ENCODE measurements around the gene GPD2. TPM values are rescaled to one million over a fixed set of nuclear protein-coding genes. Genes with fewer than 3 reads are reported as not detected.

Gene GPD2
- polyA plus RNA-seq, 1 donor (not counting 4 experiments of a cell fraction or from before 2014, with no cell fraction given): 27.6 TPM

GRCh38 chr2:156565066-156565710 is 129.0 kb downstream of the GPD2 start:
- TF ChIP-seq EZH2 (IDR thresholded peaks at IDR 0.05; ENCODE audit: low read length): no peak
- TF ChIP-seq CTCF (optimal IDR thresholded peaks at IDR 0.05 in 1 of 3, IDR thresholded peaks at IDR 0.05 in 1 of 3, conservative IDR thresholded peaks at IDR 0.05 in 1 of 3; ENCODE audit: extremely low read depth in 1 of 3, insufficient read depth in 2 of 3, low read length in 3 of 3): no peak
- H4K20me1 ChIP-seq (ENCODE audit: control insufficient read depth, extremely low read depth, insufficient read depth, low read length): no peaks in the 10 kb centered on the region
- H3K9me3 ChIP-seq (ENCODE audit: control insufficient read depth, low read depth, low read length): no peaks in the 10 kb centered on the region
- no peaks in the 10 kb centered on the region for H3K4me1 ChIP-seq (ENCODE audit: control insufficient read depth, extremely low read depth, insufficient read depth, low read length)
- no peak overlapping the region for H2AFZ ChIP-seq (ENCODE audit: control insufficient read depth, low read length)
- DNase-seq (ENCODE audit: low read depth, low spot score) (no peak), FAIRE-seq (no peak)
- peaks cover 1 to 9% of the 10 kb centered on the region in 2 experiments for H3K36me3 ChIP-seq (ENCODE audit: control insufficient read depth in 2 of 2, extremely low read depth in 1 of 2, insufficient read depth in 2 of 2, low read length in 2 of 2)
- dilution Hi-C loops (cut with MboI; ENCODE audit: extremely low pct_ligation_motif_present, low sequenced_read_pairs): no loop called here
- H3K27ac ChIP-seq (ENCODE audit: control insufficient read depth, insufficient read depth, low read length): no peak overlapping the region
- no peaks in the 10 kb centered on the region for H3K9me1 ChIP-seq (ENCODE audit: control insufficient read depth, extremely low read depth, insufficient read depth, low read length)
- H3K4me3 ChIP-seq (ENCODE audit: control insufficient read depth in 2 of 3, extremely low read depth in 1 of 3, insufficient read depth in 2 of 3, low read depth in 1 of 3, low read length in 3 of 3): no peak overlapping the region
- H3K27me3 ChIP-seq (ENCODE audit: control insufficient read depth, extremely low read depth, insufficient read depth, low read length): no peaks in the 10 kb centered on the region
- no peak overlapping the region for H3K4me2 ChIP-seq (ENCODE audit: control insufficient read depth, extremely low read depth, insufficient read depth, low read depth, low read length)
- no peaks in the 10 kb centered on the region for H3K79me2 ChIP-seq (ENCODE audit: control insufficient read depth, insufficient read depth, low read length)
- no peak overlapping the region for H3K9ac ChIP-seq (ENCODE audit: control insufficient read depth, extremely low read depth, insufficient read depth, low read length)

GRCh38 chr2:156573710-156574109 is 137.5 kb downstream of the GPD2 start:
- Histone ChIP-seq H3K9ac (ENCODE audit: control insufficient read depth, extremely low read depth, insufficient read depth, low read length) (no peak overlapping the region), H3K27me3 (ENCODE audit: control insufficient read depth, extremely low read depth, insufficient read depth, low read length) (no peaks in the 10 kb centered on the region), H3K79me2 (ENCODE audit: control insufficient read depth, insufficient read depth, low read length) (no peaks in the 10 kb centered on the region), H3K9me1 (ENCODE audit: control insufficient read depth, extremely low read depth, insufficient read depth, low read length) (no peaks in the 10 kb centered on the region), H3K4me1 (ENCODE audit: control insufficient read depth, extremely low read depth, insufficient read depth, low read length) (no peaks in the 10 kb centered on the region), H3K4me2 (ENCODE audit: control insufficient read depth, extremely low read depth, insufficient read depth, low read depth, low read length) (no peak overlapping the region), H3K27ac (ENCODE audit: control insufficient read depth, insufficient read depth, low read length) (no peak overlapping the region), H3K36me3 (ENCODE audit: control insufficient read depth in 2 of 2, extremely low read depth in 1 of 2, insufficient read depth in 2 of 2, low read length in 2 of 2) (peaks cover 3 to 9% of the 10 kb centered on the region in 2 experiments), H2AFZ (ENCODE audit: control insufficient read depth, low read length) (no peak overlapping the region), H4K20me1 (ENCODE audit: control insufficient read depth, extremely low read depth, insufficient read depth, low read length) (no peaks in the 10 kb centered on the region), H3K9me3 (ENCODE audit: control insufficient read depth, low read depth, low read length) (no peaks in the 10 kb centered on the region), H3K4me3 (ENCODE audit: control insufficient read depth in 2 of 3, extremely low read depth in 1 of 3, insufficient read depth in 2 of 3, low read depth in 1 of 3, low read length in 3 of 3) (no peak overlapping the region)
- DNase-seq (ENCODE audit: low read depth, low spot score): no peak
- no peak for FAIRE-seq
- TF ChIP-seq EZH2 (IDR thresholded peaks at IDR 0.05; ENCODE audit: low read length): no peak
- TF ChIP-seq CTCF (optimal IDR thresholded peaks at IDR 0.05 in 1 of 3, IDR thresholded peaks at IDR 0.05 in 1 of 3, conservative IDR thresholded peaks at IDR 0.05 in 1 of 3; ENCODE audit: extremely low read depth in 1 of 3, insufficient read depth in 2 of 3, low read length in 3 of 3): no peak
- dilution Hi-C loops (cut with MboI; ENCODE audit: extremely low pct_ligation_motif_present, low sequenced_read_pairs): loop anchor here (10.0 kb wide), 1 partner anchor 389 kb away; no protein-coding TSS in a partner anchor

Data from keratinocyte (primary cell).